Measurements from ENCODE around the gene ZYG11A.

GRCh38 chr1:52919051-52919722, 76.6 kb downstream of the ZYG11A start:
- no peak for TF ChIP-seq CTCF (IDR thresholded peaks at IDR 0.05)
- TF ChIP-seq POLR2A (IDR thresholded peaks at IDR 0.05): no peak
